K562 (cell line): Measurements from ENCODE around the gene CD9. TPM values are rescaled to one million over a fixed set of nuclear protein-coding genes. Genes with fewer than 3 reads are reported as not detected.

Experiments used
- ATAC-seq: fragments of 200-7000 bp; cut with Tn5 transposase; 3 replicates; pipeline ENCODE4 v1.9.1; 2020; ENCODE audit warnings: moderate library complexity
- BruUV-seq: library from RNA; stranded (reverse); fragments of 400-500 nt; replicated peaks from 2 replicates; lab custom pipeline; 2021; lab: Mats Ljungman, UMichigan
- CTCF ChIA-PET: fragments of 300-600 bp; formaldehyde crosslinking; extraction: SDS; loops from one replicate; lab custom pipeline; 2021; ENCODE audit warnings: low intra/inter-chr PET ratio; lab: Yijun Ruan, JAX
- POLR2A ChIA-PET: fragments of 300-600, 350-650 bp; sonication (Branson Sonifier 250); formaldehyde crosslinking; extraction: SDS; loops from one replicate; lab custom pipeline; 2021; ENCODE audit warnings: antibody characterized with exemption, inconsistent platforms; lab: Yijun Ruan, JAX
- DNase-seq, 4 experiments: peaks; one replicate each; pipeline versions ENCODE4 v3.0.0 to v3.0.0-alpha.2; 2011 to 2018; ENCODE audit warnings: low spot score in 3 of 4, mixed read lengths in 3 of 4; ENCODE audit errors: extremely low read depth in 1 of 4
- FAIRE-seq: peaks from 2 replicates; lab custom pipeline; 2011; peaks lifted over from hg19 to GRCh38; lab: Jason Lieb, UNC
- H2AFZ ChIP-seq: 2 replicates; pipeline ENCODE4 v1.6.0; 2011; ENCODE audit warnings: low read depth, low read length, control low read depth, inconsistent platforms
- H3K27ac ChIP-seq: fragments of 200-600 bp; 3 replicates; pipeline ENCODE4 v1.8.0; 2011; ENCODE audit warnings: low read depth, mild to moderate bottlenecking, control low read depth, inconsistent platforms, low read length, moderate library complexity, mixed read lengths; ENCODE audit errors: extremely low read depth
- H3K27me3 ChIP-seq, 2 experiments: fragments of 300-600 bp in 1 of 2; 2 replicates in 1 of 2; 3 replicates in 1 of 2; pipeline versions ENCODE4 v1.6.0 to v1.8.0; 2011; ENCODE audit warnings: inconsistent platforms in 2 of 2, low read length in 2 of 2, mild to moderate bottlenecking in 1 of 2, mixed read lengths in 1 of 2, moderate library complexity in 1 of 2; ENCODE audit not compliant: control insufficient read depth in 2 of 2, insufficient read depth in 2 of 2
- H3K36me3 ChIP-seq: fragments of 300-600 bp; 3 replicates; pipeline ENCODE4 v1.8.0; 2011; ENCODE audit warnings: mild to moderate bottlenecking, low read length, inconsistent platforms; ENCODE audit not compliant: control insufficient read depth, insufficient read depth
- H3K4me1 ChIP-seq, 2 experiments: fragments of 200-600 bp in 1 of 2; replicated peaks in 1 of 2; 2 replicates in 1 of 2; 3 replicates in 1 of 2; pipeline versions ENCODE4 v1.5.1 to v1.8.0; 2011; ENCODE audit warnings: inconsistent platforms in 2 of 2, low read length in 2 of 2, mild to moderate bottlenecking in 1 of 2, mixed read lengths in 1 of 2, moderate library complexity in 1 of 2; ENCODE audit not compliant: control insufficient read depth in 2 of 2, insufficient read depth in 2 of 2
- H3K4me2 ChIP-seq: 2 replicates; pipeline ENCODE4 v1.6.1; 2011; ENCODE audit warnings: low read length, control low read depth, inconsistent platforms, mixed read lengths; ENCODE audit not compliant: insufficient read depth
- H3K4me3 ChIP-seq: fragments of 200-600 bp; sonication (generic), shearing (Covaris generic); 2 replicates; pipeline ENCODE4 v1.5.1; 2016; ENCODE audit warnings: control low read depth, inconsistent platforms
- H3K79me2 ChIP-seq: fragments of 200-600 bp; 3 replicates; pipeline ENCODE4 v1.8.0; 2011; ENCODE audit warnings: low read length, inconsistent platforms; ENCODE audit not compliant: control insufficient read depth, insufficient read depth
- H3K9ac ChIP-seq, 2 experiments: 2 replicates each; pipeline versions ENCODE4 v1.6.0 to v1.6.1; 2011; ENCODE audit warnings: low read depth in 2 of 2, low read length in 2 of 2, control low read depth in 1 of 2, inconsistent platforms in 1 of 2, mild to moderate bottlenecking in 1 of 2, mixed read lengths in 1 of 2; ENCODE audit not compliant: insufficient read depth in 1 of 2
- H3K9me1 ChIP-seq: one replicate; pipeline ENCODE4 v1.6.0; 2011; ENCODE audit warnings: inconsistent platforms, mild to moderate bottlenecking, low read length, moderate library complexity; ENCODE audit not compliant: control insufficient read depth, insufficient read depth
- H3K9me3 ChIP-seq: replicated peaks from 2 replicates; pipeline ENCODE4 v1.5.1; 2011; ENCODE audit warnings: low read depth, low read length, inconsistent platforms; ENCODE audit not compliant: control insufficient read depth, insufficient read depth
- H4K20me1 ChIP-seq: replicated peaks from 2 replicates; pipeline ENCODE4 v1.6.1; 2011; ENCODE audit warnings: low read length, inconsistent platforms, mixed read lengths; ENCODE audit not compliant: control insufficient read depth, insufficient read depth
- DACH1 ChIP-seq: fragments of 450-650 bp; IDR thresholded peaks from 2 replicates; pipeline ENCODE4 v1.6.1; 2018; ENCODE audit not compliant: partially characterized antibody
- FOXA1 ChIP-seq: fragments of 450-650 bp; IDR thresholded peaks from 2 replicates; pipeline ENCODE4 v1.6.1; 2016; ENCODE audit warnings: mild to moderate bottlenecking, borderline replicate concordance
- MAFF ChIP-seq: IDR thresholded peaks from 2 replicates; pipeline ENCODE4 v1.6.1; 2012; ENCODE audit warnings: low read length, improper control_type of control experiment
- NR2C2 ChIP-seq, 2 experiments: fragments of 200-800 bp in 1 of 2; sonication (Bioruptor generic) in 1 of 2; sonication (generic) in 1 of 2; formaldehyde crosslinking in 1 of 2; IDR thresholded peaks; 2 replicates each; pipeline versions ENCODE4 v1.6.1 to v1.8.0; 2016 to 2022; ENCODE audit warnings: mild to moderate bottlenecking in 1 of 2, missing compliant biosample characterization in 1 of 2, missing genetic modification characterization in 1 of 2, missing genetic modification reagents in 1 of 2
- TOE1 ChIP-seq, 2 experiments: fragments of 450-650 bp in 1 of 2; sonication (generic) in 1 of 2; formaldehyde crosslinking in 1 of 2; IDR thresholded peaks; 2 replicates each; pipeline versions ENCODE4 v1.7.1 to v1.8.0; 2016 to 2022; ENCODE audit warnings: borderline replicate concordance in 2 of 2, mild to moderate bottlenecking in 2 of 2, antibody characterized with exemption in 1 of 2, inconsistent platforms in 1 of 2, low read depth in 1 of 2, missing genetic modification reagents in 1 of 2, moderate library complexity in 1 of 2
- YY1 ChIP-seq, 3 experiments: IDR thresholded peaks; 2 replicates each; pipeline ENCODE4 v1.6.1; 2011; ENCODE audit warnings: low read length in 2 of 3, mild to moderate bottlenecking in 2 of 3, moderate library complexity in 2 of 3, borderline replicate concordance in 1 of 3, control low read depth in 1 of 3, low read depth in 1 of 3; ENCODE audit not compliant: insufficient read depth in 3 of 3, insufficient replicate concordance in 2 of 3, control insufficient read depth in 1 of 3, insufficient read length in 1 of 3; ENCODE audit errors: extremely low read depth in 1 of 3
- ZNF41 ChIP-seq: fragments of 250-450 bp; sonication (Bioruptor Pico); conservative IDR thresholded peaks from 2 replicates; pipeline ENCODE4 v1.4.0; 2020; ENCODE audit warnings: mild to moderate bottlenecking
- ZNF561 ChIP-seq: fragments of 450-650 bp; formaldehyde crosslinking; conservative IDR thresholded peaks from 2 replicates; pipeline ENCODE4 v1.4.0; 2020; ENCODE audit warnings: mild to moderate bottlenecking, moderate library complexity
- WGBS: fragments of 100-300 bp; shearing (Covaris generic); methylation state at CpG from one replicate; pipeline ENCODE4 v1.1.6; 2016; ENCODE audit warnings: low coverage, mixed read lengths; ENCODE audit not compliant: insufficient coverage; ENCODE audit errors: missing lambda C conversion rate; 5-methylcytosine and 5-hydroxymethylcytosine counted together
- in situ Hi-C: fragments of 300-500 bp; cut with MboI; formaldehyde crosslinking; loops from 4 replicates; pipeline ENCODE4 v1.15.0; 2018; ENCODE audit warnings: inconsistent platforms, mixed read lengths
- intact Hi-C: fragments of 100-400 bp; cut with micrococcal nuclease; formaldehyde crosslinking; loops from 2 replicates; pipeline ENCODE4 v1.14.2; 2022
- polyA plus RNA-seq, 8 experiments: library from polyadenylated mRNA; depleted of rRNA in 4 of 8; stranded (reverse) in 5 of 8; unstranded in 3 of 8; fragments of >200 nt; fragmentation: Nextera tagmentation in 2 of 8; fragmentation: Illumina TruSeq in 1 of 8; extraction: Ambion mirVana in 2 of 8; extraction: Trizol in 1 of 8; gene quantifications; 2 replicates each; pipeline versions ENCODE4 v1.2.1 to v1.2.3, GENCODE V29; 2011 to 2014; ENCODE audit warnings: inconsistent platforms in 1 of 8, missing spikeins in 1 of 8
- total RNA-seq, 7 experiments: library from RNA; depleted of rRNA in 6 of 7; stranded (reverse); fragments of >200 nt in 6 of 7; fragmentation: Illumina TruSeq in 2 of 7; extraction: Trizol in 2 of 7; gene quantifications; 2 replicates each; pipeline versions ENCODE4 v1.2.1 to v1.2.3, GENCODE V29; 2011 to 2021; ENCODE audit warnings: low replicate concordance in 1 of 7
- TF ChIP-seq, protein P1 (sequence below): fragments of 450-650 bp; IDR thresholded peaks from 2 replicates; pipeline ENCODE4 v1.6.1; 2016

Gene CD9
- total and polyA plus RNA-seq, 9 of the 15 experiments (the other 6 are each of a cell fraction or from before 2014, with no cell fraction given) = 0.43 to 5.6 (median 0.62) TPM

DNA sequence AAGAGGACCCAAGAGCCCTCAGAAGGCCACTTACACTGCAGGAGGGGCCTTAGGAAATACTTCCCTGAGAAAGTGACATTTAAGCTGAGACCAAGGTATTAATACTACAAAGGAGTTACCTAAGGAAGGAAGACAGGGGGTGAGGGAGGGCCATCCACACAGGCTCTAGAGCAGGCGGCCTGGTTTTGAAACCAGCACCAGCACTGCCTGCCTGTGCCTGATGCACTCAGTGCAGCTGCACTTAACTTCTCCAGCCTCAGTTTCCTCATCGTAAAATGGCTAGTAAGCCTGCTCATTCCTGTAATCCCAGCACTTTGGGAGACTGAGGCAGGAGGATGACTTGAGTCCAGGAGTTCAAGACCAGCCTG, 64.8 kb downstream of the CD9 start:
- Histone ChIP-seq H3K9ac (no peak overlapping the region), H3K36me3 (no peaks in the 10 kb centered on the region), H3K4me3 (no peak overlapping the region), H4K20me1 (peaks cover 6% of the 10 kb centered on the region; the same call in 1 of the 2 replicates), H2AFZ (no peak overlapping the region), H3K9me1 (no peaks in the 10 kb centered on the region), H3K27me3 (no peaks in the 10 kb centered on the region), H3K9me3 (no peaks in the 10 kb centered on the region), H3K4me1 (peaks cover 27 to 31% of the 10 kb centered on the region in 2 experiments), H3K79me2 (no peaks in the 10 kb centered on the region), H3K4me2 (no peak overlapping the region), H3K27ac (no peak overlapping the region)
- ChIA-PET POLR2A (interaction anchor here (1.3 to 1.5 kb wide), 2 partner anchors 9 to 10 kb away, joined by 3 to 4 read pairs; no protein-coding TSS in a partner anchor), CTCF (no interaction called here)
- DNase-seq (no peak), FAIRE-seq (no peak), ATAC-seq (no peak)
- TF ChIP-seq DACH1 = no peak
- TF ChIP-seq, protein P1, sequence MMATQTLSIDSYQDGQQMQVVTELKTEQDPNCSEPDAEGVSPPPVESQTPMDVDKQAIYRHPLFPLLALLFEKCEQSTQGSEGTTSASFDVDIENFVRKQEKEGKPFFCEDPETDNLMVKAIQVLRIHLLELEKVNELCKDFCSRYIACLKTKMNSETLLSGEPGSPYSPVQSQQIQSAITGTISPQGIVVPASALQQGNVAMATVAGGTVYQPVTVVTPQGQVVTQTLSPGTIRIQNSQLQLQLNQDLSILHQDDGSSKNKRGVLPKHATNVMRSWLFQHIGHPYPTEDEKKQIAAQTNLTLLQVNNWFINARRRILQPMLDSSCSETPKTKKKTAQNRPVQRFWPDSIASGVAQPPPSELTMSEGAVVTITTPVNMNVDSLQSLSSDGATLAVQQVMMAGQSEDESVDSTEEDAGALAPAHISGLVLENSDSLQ = no peak
- TF ChIP-seq FOXA1 = no peak
- TF ChIP-seq YY1 (IDR thresholded peaks at IDR 0.05; ENCODE audit: borderline replicate concordance in 1 of 3, control insufficient read depth in 1 of 3, extremely low read depth in 1 of 3, insufficient read depth in 3 of 3, insufficient read length in 1 of 3, insufficient replicate concordance in 2 of 3, low read depth in 1 of 3, low read length in 2 of 3) = no peak
- TF ChIP-seq TOE1 (IDR thresholded peaks at IDR 0.05; ENCODE audit: borderline replicate concordance) = no peak
- TF ChIP-seq TOE1 (CRISPR knock-in tag; IDR thresholded peaks at IDR 0.05; ENCODE audit: borderline replicate concordance, low read depth) = no peak
- TF ChIP-seq ZNF561 = no peak
- TF ChIP-seq NR2C2 (CRISPR knock-in tag; IDR thresholded peaks at IDR 0.05) = no peak
- no peak for TF ChIP-seq NR2C2 (tag; IDR thresholded peaks at IDR 0.05)
- TF ChIP-seq ZNF41 (CRISPR knock-in tag) = no peak
- TF ChIP-seq MAFF = no peak
- WGBS = 75% methylated on average over 2 of the region's 2 CpGs
- no TSS peak for BruUV-seq
- intact Hi-C loops = no loop called here
- in situ Hi-C loops = no loop called here
